Measurements from ENCODE around the gene MROH7. TPM values are rescaled to one million over a fixed set of nuclear protein-coding genes. Genes with fewer than 3 reads are reported as not detected.
A peak's percentile ranks its signal among the peaks of the same experiment; 100 is the strongest.
"Not testable (repeated sequence)": the region's sequence is repeated elsewhere in the genome, so short reads cannot be mapped to it uniquely, and the experiment has no call there.

Gene MROH7
- total RNA-seq, 3 donors from 2014 or later, result 8.9 to 39.0 (median 16.6) TPM

DNA sequence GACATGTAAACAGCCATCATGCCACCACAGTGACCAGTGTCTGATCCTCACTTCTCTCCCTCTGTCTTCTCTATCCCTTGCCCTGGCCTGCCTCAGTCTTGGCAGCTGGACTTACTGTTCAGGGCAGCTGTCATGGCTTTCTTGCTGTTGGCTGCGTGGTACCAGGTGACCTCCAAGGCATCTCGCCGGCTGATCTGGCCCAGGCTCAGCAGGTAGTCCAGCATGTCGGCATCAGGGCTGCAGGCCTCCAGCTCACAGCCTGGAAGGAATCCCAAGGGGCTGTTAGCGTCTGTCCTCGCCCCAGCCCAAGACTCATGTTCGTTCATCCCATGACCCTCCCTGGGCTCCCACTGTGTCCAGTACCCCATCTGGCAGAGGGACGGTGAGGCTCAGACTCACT, 21.8 kb upstream of the MROH7 start:
- Histone ChIP-seq H3K4me3 (no peak overlapping the region), H3K9me3 (no peaks in the 10 kb centered on the region), H3K36me3 (ENCODE audit: low read depth) (no peaks in the 10 kb centered on the region), H3K4me1 (ENCODE audit: low read depth) (no peaks in the 10 kb centered on the region)
- intact Hi-C loops (cut with DNase I, micrococcal nuclease), result no loop called here
- TF ChIP-seq, protein P1, sequence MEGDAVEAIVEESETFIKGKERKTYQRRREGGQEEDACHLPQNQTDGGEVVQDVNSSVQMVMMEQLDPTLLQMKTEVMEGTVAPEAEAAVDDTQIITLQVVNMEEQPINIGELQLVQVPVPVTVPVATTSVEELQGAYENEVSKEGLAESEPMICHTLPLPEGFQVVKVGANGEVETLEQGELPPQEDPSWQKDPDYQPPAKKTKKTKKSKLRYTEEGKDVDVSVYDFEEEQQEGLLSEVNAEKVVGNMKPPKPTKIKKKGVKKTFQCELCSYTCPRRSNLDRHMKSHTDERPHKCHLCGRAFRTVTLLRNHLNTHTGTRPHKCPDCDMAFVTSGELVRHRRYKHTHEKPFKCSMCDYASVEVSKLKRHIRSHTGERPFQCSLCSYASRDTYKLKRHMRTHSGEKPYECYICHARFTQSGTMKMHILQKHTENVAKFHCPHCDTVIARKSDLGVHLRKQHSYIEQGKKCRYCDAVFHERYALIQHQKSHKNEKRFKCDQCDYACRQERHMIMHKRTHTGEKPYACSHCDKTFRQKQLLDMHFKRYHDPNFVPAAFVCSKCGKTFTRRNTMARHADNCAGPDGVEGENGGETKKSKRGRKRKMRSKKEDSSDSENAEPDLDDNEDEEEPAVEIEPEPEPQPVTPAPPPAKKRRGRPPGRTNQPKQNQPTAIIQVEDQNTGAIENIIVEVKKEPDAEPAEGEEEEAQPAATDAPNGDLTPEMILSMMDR (IDR thresholded peaks at IDR 0.05), result no peak
- peak in 1 of 3 donors; percentile 8 for DNase-seq
- no peak for ATAC-seq

DNA sequence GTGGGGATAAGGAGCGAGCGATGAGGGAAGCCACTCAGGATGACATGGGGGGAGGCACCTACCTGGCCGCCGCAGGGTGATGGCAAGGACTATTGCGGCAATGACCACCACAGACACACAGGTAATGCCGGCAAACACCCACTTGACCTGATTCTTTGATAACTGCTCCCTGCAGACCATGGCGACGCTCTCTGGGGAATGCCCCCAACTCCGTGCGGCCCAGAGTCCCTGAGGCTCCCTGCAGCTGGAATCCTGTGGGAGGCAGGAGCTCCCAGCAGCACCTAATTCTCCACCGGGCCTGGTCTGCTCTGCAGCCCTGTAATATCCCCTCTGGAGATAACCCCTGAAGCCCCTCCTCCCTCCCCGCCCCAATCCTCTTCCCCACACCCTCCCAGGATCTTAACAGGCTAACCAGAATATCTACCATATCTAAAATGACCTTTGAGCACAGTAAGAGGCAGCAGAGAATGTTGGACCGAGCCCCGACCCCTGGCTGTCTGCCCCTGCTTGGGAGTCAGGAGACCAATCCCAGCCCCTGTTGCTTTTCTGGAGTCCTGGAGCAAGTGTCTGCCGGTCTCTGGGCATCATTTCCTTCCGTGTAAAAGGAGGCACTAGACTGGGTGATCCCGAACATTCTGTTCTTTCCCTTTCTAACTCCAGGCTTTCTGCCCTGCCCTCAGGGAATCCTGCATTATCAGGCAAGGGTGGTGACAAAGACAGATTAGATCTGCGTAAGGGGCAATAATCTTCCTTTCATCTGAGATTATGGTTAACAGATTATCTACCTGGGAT, 18.2 kb upstream of the MROH7 start, which contains the start of gene FAM151A:
Gene FAM151A, minus strand, starts transcription at position 310 of the 792 bp plus-strand sequence. Its CDS starts 130 bp downstream, at position 180.
- intact Hi-C loops (cut with DNase I, micrococcal nuclease), result no loop called here
- no peak within 1 kb of the TSS for H3K4me3 ChIP-seq

DNA sequence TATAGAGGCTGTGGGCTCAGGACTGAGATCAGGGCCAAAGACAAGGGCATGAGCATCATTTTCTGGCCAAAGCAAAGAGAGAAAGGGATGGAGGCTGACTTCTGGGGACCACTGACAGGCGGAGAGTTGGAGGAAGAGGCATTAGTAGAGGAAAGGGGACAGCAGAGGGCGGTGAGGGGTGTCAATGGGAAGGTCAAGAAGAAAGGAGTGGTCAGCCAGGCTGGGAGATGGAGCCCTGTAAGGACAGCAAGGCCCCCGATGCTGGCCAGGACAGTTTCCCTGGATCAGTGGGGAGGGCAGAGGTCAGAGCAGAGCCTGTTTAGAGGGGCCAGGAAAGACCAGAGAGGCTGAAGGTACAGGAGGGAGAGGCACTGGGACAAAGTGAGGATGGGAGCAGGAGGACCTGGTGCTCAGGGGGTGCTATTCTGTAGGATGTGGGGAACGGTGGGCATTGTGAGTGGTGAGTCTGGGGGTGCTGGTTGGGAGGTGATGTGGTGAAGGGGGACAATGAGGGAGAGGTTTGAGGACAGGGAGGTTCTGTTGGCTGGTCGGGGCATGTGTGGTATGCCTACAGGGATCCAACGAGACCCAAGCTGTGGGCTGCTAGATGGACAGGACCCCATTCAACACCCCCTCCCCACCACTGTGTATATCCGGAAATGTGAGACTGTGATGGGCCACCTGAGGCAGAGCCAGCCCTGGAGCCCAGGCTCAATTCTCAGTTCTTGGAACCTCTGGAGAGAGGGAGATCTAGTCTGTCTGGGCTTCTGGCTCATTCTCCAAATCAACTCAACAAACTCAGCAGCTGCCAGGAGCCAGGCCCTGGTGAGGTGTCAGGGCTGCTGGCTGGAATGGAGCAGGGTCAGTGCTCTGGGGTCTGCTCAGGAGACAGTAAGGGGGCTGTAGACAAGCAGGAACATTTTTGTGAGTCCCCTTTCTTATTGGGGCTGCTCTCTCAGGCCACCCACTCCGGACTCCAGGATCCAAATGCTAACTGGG, 16.8 kb upstream of the MROH7 start:
- no peaks in the 10 kb centered on the region for H3K4me1 ChIP-seq (ENCODE audit: low read depth)
- no peak for ATAC-seq
- intact Hi-C loops (cut with DNase I, micrococcal nuclease), result no loop called here
- H3K4me3 ChIP-seq, result no peak overlapping the region
- no peaks in the 10 kb centered on the region for H3K36me3 ChIP-seq (ENCODE audit: low read depth)
- peak in 1 of 3 donors; percentile 14 for DNase-seq
- H3K9me3 ChIP-seq, result no peaks in the 10 kb centered on the region
- TF ChIP-seq, protein P1 (IDR thresholded peaks at IDR 0.05), result no peak

More for the DNA sequence above, 18.2 kb upstream of the MROH7 start, which contains the start of gene FAM151A:
- H3K9me3 ChIP-seq, result no peaks in the 10 kb centered on the region
- no peaks in the 10 kb centered on the region for H3K4me1 ChIP-seq (ENCODE audit: low read depth)
- TF ChIP-seq, protein P1 (IDR thresholded peaks at IDR 0.05), result no peak
- H3K36me3 ChIP-seq (ENCODE audit: low read depth), result no peaks in the 10 kb centered on the region
- ATAC-seq (peak; percentile 92), DNase-seq (peak in 2 of 3 donors; percentile 33 to 35)

DNA sequence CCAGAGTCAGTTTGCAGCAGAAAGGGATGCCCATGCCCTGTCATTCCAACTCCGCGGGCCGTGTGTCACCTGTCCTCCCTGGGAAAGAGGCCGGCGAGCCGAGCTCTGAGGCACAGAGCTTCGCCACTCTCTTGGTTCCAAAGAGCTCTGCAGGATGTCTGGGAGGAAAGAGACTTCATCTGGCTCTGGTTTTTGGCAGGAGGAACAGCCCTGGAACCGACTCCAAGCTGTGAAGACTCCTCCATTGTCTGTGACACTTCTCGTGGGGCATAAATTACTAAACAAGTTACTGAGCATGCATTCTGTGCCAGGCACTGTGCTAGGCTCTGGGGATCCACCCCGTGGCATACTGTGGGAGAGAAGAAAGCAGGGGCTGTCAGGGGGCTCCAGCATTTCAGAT, 14.4 kb upstream of the MROH7 start:
- no peak for DNase-seq
- TF ChIP-seq, protein P1 (IDR thresholded peaks at IDR 0.05), result no peak
- no peaks in the 10 kb centered on the region for H3K36me3 ChIP-seq (ENCODE audit: low read depth)

DNA sequence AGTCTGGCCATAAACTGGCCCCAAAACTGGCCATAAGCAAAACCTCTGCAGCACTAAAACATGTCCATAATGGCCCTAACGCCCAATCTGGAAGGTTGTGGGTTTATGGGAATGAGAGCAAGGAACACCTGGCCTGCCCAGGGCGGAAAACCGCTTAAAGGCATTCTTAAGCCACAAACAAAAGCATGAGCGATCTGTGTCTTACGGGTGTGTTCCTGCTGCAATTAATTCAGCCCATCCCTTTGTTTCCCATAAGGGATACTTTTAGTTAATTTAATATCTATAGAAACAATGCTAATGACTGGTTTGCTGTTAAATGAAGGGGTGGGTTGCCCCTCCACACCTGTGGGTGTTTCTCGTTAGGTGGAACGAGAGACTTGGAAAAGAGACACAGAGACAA, 5.8 kb upstream of the MROH7 start:
- H3K4me3 ChIP-seq; intact Hi-C loops (cut with DNase I, micrococcal nuclease); H3K9me3 ChIP-seq; H3K4me1 ChIP-seq (ENCODE audit: low read depth); H3K36me3 ChIP-seq (ENCODE audit: low read depth); DNase-seq; ATAC-seq: not testable (repeated sequence)

More for the DNA sequence above, 14.4 kb upstream of the MROH7 start:
- no peaks in the 10 kb centered on the region for H3K4me1 ChIP-seq (ENCODE audit: low read depth)
- intact Hi-C loops (cut with DNase I, micrococcal nuclease), result no loop called here
- ATAC-seq, result no peak
- no peaks in the 10 kb centered on the region for H3K9me3 ChIP-seq
- no peak overlapping the region for H3K4me3 ChIP-seq

DNA sequence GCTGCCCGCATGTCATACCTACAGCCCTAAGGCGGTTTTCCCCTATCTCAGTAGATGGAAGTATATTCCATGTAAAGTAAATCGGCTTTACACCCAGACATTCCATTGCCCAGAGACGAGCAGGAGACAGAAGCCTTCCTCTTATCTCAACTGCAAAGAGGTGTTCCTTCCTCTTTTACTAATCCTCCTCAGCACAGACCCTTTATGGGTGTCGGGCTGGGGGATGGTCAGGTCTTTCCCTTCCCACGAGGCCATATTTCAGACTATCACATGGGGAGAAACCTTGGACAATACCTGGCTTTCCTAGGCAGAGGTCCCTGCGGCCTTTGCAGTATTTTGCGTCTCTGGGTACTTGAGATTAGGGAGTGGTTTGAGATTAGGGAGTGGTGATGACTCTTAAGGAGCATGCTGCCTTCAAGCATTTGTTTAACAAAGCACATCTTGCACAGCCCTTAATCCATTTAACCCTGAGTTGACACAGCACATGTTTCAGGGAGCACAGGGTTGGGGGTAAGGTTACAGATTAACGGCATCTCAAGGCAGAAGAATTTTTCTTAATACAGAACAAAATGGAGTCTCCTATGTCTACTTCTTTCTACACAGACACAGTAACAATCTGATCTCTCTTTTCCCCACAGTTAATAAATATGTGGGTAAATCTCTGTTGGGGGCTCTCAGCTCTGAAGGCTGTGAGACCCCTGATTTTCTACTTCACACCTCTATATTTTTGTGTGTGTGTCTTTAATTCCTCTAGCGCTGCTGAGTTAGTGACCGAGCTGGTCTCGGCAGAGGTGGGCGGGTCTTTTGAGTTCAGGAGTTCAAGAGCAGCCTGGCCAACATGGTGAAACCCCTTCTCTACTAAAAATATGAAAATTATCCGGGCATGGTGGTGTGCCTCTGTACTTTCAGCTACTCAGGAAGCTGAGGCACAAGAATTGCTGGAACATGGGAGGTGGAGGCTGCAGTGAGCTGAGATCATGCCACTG, 4.8 kb upstream of the MROH7 start:
- H3K36me3 ChIP-seq (ENCODE audit: low read depth); H3K9me3 ChIP-seq; ATAC-seq; DNase-seq; intact Hi-C loops (cut with DNase I, micrococcal nuclease); H3K4me3 ChIP-seq: not testable (repeated sequence)
- peaks cover 12% of the 10 kb centered on the region for H3K4me1 ChIP-seq (ENCODE audit: low read depth)

Measured in mucosa of descending colon (tissue), 3 donors.